ENCODE results near the gene PRAC1.

- TF ChIP-seq CTCF (conservative IDR thresholded peaks at IDR 0.05) (no peak), EZH2 (IDR thresholded peaks at IDR 0.05; ENCODE audit: low read depth) (no peak)
Measured at GRCh38 chr17:48722201-48722907, at the start of gene PRAC1.
